PFSK-1 (cell line): ENCODE measurements around the gene GFRA1.

ENCODE experiments used
- FOXP2 ChIP-seq: optimal IDR thresholded peaks from 2 replicates; pipeline ENCODE3; 2011; ENCODE audit warnings: borderline replicate concordance, control low read depth, inconsistent platforms; ENCODE audit not compliant: insufficient read depth; ENCODE audit errors: extremely low read length, extremely low read depth
- POLR2AphosphoS5 ChIP-seq: IDR thresholded peaks from 2 replicates; pipeline ENCODE4 v1.6.1; 2012; ENCODE audit warnings: low read depth, mild to moderate bottlenecking, control low read depth, low read length, moderate library complexity
- SIN3A ChIP-seq: IDR thresholded peaks from 2 replicates; pipeline ENCODE4 v1.6.1; 2012; ENCODE audit warnings: mild to moderate bottlenecking, low read length, moderate library complexity, borderline replicate concordance; ENCODE audit not compliant: insufficient read depth
- TAF1 ChIP-seq: IDR thresholded peaks from 2 replicates; pipeline ENCODE4 v1.6.1; 2012; ENCODE audit warnings: low read length, control low read depth, borderline replicate concordance; ENCODE audit not compliant: insufficient read depth
- TF ChIP-seq, protein P1 (sequence below), 2 experiments: IDR thresholded peaks; 2 replicates each; pipeline versions ENCODE4 v1.6.1 to v1.8.0; 2011 to 2012; ENCODE audit warnings: low read depth in 2 of 2, low read length in 2 of 2, control low read depth in 1 of 2, inconsistent platforms in 1 of 2, mild to moderate bottlenecking in 1 of 2, moderate library complexity in 1 of 2; ENCODE audit not compliant: insufficient read depth in 1 of 2

GFRA1 gene

DNA sequence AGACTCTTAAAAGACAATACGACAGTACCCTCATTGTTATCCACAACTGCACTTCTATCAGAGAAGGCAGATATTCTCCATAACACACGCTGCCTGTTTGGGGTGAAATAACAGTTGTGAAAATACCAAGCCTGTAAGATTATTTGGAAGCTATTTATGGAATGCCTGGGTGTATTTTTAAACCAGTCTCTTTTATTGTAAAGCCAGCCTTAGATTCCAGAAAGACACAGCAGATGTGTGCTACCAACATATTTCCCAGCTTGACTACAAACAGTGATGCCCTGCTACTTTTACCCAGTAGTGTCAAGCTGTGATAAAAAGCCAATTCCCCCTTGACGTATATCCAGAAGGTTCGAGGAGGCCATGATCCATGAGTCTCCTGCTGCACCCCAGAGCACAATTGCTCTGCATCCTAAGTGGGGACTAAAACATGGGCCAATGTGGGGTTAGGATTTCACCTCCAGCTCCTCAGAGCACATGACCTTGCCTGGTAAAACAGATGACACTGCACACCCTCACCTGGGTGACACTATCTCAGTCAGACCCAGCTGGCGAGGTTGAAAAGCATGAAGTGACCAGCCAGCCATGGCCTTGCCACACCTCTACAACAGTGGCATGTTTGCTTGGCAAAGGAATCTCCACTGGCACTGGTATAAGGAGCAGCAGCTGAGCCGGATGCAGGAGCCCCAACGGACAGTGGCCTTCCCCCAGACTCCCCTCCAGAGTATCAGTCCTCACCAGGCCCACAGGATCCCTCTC, 62.2 kb downstream of the GFRA1 start:
- TF ChIP-seq POLR2AphosphoS5, result no peak
- TF ChIP-seq, protein P1, sequence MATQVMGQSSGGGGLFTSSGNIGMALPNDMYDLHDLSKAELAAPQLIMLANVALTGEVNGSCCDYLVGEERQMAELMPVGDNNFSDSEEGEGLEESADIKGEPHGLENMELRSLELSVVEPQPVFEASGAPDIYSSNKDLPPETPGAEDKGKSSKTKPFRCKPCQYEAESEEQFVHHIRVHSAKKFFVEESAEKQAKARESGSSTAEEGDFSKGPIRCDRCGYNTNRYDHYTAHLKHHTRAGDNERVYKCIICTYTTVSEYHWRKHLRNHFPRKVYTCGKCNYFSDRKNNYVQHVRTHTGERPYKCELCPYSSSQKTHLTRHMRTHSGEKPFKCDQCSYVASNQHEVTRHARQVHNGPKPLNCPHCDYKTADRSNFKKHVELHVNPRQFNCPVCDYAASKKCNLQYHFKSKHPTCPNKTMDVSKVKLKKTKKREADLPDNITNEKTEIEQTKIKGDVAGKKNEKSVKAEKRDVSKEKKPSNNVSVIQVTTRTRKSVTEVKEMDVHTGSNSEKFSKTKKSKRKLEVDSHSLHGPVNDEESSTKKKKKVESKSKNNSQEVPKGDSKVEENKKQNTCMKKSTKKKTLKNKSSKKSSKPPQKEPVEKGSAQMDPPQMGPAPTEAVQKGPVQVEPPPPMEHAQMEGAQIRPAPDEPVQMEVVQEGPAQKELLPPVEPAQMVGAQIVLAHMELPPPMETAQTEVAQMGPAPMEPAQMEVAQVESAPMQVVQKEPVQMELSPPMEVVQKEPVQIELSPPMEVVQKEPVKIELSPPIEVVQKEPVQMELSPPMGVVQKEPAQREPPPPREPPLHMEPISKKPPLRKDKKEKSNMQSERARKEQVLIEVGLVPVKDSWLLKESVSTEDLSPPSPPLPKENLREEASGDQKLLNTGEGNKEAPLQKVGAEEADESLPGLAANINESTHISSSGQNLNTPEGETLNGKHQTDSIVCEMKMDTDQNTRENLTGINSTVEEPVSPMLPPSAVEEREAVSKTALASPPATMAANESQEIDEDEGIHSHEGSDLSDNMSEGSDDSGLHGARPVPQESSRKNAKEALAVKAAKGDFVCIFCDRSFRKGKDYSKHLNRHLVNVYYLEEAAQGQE (IDR thresholded peaks at IDR 0.05; ENCODE audit: insufficient read depth in 1 of 2, low read depth in 2 of 2, low read length in 2 of 2), result no peak
- TF ChIP-seq SIN3A, result no peak
- no peak for TF ChIP-seq TAF1
- no peak for TF ChIP-seq FOXP2

DNA sequence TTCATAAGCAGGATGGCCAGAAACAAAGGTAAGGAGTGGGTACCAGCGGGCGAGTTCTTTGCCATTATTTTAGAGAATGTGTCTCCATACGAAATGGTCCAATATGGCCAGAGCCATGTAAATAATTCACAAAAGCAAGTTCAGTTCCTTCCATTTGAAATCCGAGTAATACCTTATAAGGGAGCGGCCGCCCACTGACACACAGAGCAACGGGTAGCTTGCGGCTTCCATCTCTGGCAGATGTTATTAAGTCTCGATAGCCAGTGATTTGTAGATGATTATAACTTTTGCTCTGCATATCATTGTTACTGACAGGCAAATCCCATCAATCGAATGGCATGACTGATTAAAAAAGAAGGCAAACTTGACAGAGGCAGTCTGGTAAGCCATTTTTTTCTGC, 63.2 kb downstream of the GFRA1 start:
- TF ChIP-seq TAF1, result no peak

DNA sequence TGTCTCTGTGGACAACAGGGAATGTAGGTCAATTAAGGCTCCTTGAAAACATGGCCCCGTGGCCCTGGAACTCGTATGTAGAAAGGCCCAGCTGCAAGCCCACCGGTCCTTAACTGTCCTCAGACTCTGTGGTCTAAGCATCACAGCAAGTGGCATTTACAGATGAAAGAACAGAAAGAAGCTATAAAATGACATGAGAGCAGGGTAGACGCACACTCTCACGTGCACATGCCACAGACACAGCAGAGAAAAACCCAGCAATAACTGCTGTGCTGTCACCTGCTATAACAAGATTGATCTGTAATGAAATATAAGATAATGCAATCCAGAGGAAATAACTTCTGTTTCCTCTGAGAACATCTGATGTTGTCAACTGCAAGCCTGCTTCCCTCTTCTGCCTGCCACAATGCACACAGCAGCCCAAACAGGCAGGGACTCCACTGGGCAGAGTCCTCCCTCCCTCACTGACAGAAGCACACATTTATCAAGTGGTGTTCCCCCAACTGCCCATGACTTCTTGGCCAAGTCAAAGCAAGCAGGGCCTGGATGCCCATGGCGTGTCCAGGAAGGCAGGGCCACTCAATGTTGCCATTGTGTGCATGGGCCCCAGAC, 63.9 kb downstream of the GFRA1 start:
- TF ChIP-seq POLR2AphosphoS5 (no peak), FOXP2 (no peak), SIN3A (no peak)
- TF ChIP-seq, protein P1 (IDR thresholded peaks at IDR 0.05; ENCODE audit: insufficient read depth in 1 of 2, low read depth in 2 of 2, low read length in 2 of 2), result no peak

DNA sequence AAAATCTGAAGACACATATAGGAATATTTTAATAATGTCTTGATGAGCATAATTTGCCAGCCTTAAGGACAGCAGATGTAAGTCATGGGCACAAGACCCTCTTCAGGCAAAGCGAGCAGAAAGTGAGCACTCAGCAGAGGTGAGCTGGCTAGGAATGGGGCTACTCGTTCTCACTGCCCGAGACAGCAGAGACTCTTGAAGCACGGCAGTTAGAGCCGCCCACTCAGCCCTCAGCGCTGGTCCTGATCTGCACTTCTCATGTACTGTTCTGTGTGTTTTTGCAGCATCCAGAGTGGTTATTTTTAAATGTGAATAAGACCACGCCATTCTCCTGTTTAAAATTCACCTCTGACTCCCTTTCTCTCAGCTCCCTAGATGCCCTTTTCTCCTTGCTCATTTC, 65.3 kb downstream of the GFRA1 start:
- TF ChIP-seq FOXP2 (no peak), TAF1 (no peak), POLR2AphosphoS5 (no peak), SIN3A (no peak)
- TF ChIP-seq, protein P1 (IDR thresholded peaks at IDR 0.05; ENCODE audit: insufficient read depth in 1 of 2, low read depth in 2 of 2, low read length in 2 of 2), result no peak

DNA sequence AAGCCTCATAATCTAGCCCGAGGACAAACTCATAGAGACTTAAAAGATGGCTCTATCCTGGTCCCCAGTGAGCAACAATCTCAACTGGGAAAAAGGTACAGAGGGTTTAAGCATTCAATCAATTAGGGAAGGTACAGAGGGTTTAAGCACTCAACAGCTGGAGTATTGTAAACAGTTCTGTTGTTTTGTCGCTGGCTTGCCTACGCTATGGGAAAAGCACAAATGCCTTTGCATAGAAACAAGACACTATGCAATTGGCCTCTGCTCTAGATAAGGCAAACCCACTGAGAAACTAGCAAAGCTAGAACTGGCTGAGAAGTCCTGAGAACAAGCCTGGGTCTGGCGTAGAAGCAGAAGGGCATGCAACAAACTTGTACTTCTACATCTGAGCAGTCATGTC, 69.3 kb downstream of the GFRA1 start:
- TF ChIP-seq POLR2AphosphoS5, result no peak
- TF ChIP-seq SIN3A, result no peak
- TF ChIP-seq TAF1, result no peak
- no peak for TF ChIP-seq FOXP2
- TF ChIP-seq, protein P1 (IDR thresholded peaks at IDR 0.05; ENCODE audit: insufficient read depth in 1 of 2, low read depth in 2 of 2, low read length in 2 of 2), result no peak
